K562 (cell line): Measurements from ENCODE around the gene DND1. TPM values are rescaled to one million over a fixed set of nuclear protein-coding genes. Genes with fewer than 3 reads are reported as not detected.

Experiments
- DACH1 ChIP-seq: fragments of 450-650 bp; IDR thresholded peaks from 2 replicates; pipeline ENCODE4 v1.6.1; 2018; ENCODE audit not compliant: partially characterized antibody
- MTA1 ChIP-seq: fragments of 450-650 bp; IDR thresholded peaks from 2 replicates; pipeline ENCODE4 v1.6.1; 2017; ENCODE audit warnings: borderline replicate concordance
- SMARCA5 ChIP-seq: fragments of 450-650 bp; IDR thresholded peaks from 2 replicates; pipeline ENCODE4 v1.6.1; 2016
- ZNF140 ChIP-seq: fragments of 250-450 bp; sonication (Bioruptor Pico); IDR thresholded peaks from 2 replicates; pipeline ENCODE4 v1.8.0; 2021; ENCODE audit warnings: moderate library complexity, mild to moderate bottlenecking, inconsistent platforms
- polyA plus RNA-seq, 8 experiments: library from polyadenylated mRNA; depleted of rRNA in 4 of 8; stranded (reverse) in 5 of 8; unstranded in 3 of 8; fragments of >200 nt; fragmentation: Nextera tagmentation in 2 of 8; fragmentation: Illumina TruSeq in 1 of 8; extraction: Ambion mirVana in 2 of 8; extraction: Trizol in 1 of 8; gene quantifications; 2 replicates each; pipeline versions ENCODE4 v1.2.1 to v1.2.3, GENCODE V29; 2011 to 2014; ENCODE audit warnings: inconsistent platforms in 1 of 8, missing spikeins in 1 of 8
- total RNA-seq, 7 experiments: library from RNA; depleted of rRNA in 6 of 7; stranded (reverse); fragments of >200 nt in 6 of 7; fragmentation: Illumina TruSeq in 2 of 7; extraction: Trizol in 2 of 7; gene quantifications; 2 replicates each; pipeline versions ENCODE4 v1.2.1 to v1.2.3, GENCODE V29; 2011 to 2021; ENCODE audit warnings: low replicate concordance in 1 of 7
- TF ChIP-seq, protein P1 (sequence below), 2 experiments: fragments of 450-650 bp; formaldehyde crosslinking in 1 of 2; IDR thresholded peaks; 2 replicates each; pipeline versions ENCODE4 v1.4.0 to v1.6.1; 2014 to 2020; ENCODE audit warnings: mild to moderate bottlenecking in 2 of 2, borderline replicate concordance in 1 of 2, low read depth in 1 of 2
- TF ChIP-seq, protein P2 (sequence below): fragments of 450-650 bp; IDR thresholded peaks from 2 replicates; pipeline ENCODE4 v1.6.1; 2017; ENCODE audit warnings: mild to moderate bottlenecking, moderate library complexity
- TF ChIP-seq, protein P3 (sequence below): fragments of 450-650 bp; IDR thresholded peaks from 2 replicates; pipeline ENCODE4 v1.6.1; 2016; ENCODE audit warnings: low read depth

The DND1 gene
- total and polyA plus RNA-seq, 9 of the 15 experiments (the other 6 are each of a cell fraction or from before 2014, with no cell fraction given) = 0.37 to 2.0 (median 0.90) TPM; not detected in 3

DNA sequence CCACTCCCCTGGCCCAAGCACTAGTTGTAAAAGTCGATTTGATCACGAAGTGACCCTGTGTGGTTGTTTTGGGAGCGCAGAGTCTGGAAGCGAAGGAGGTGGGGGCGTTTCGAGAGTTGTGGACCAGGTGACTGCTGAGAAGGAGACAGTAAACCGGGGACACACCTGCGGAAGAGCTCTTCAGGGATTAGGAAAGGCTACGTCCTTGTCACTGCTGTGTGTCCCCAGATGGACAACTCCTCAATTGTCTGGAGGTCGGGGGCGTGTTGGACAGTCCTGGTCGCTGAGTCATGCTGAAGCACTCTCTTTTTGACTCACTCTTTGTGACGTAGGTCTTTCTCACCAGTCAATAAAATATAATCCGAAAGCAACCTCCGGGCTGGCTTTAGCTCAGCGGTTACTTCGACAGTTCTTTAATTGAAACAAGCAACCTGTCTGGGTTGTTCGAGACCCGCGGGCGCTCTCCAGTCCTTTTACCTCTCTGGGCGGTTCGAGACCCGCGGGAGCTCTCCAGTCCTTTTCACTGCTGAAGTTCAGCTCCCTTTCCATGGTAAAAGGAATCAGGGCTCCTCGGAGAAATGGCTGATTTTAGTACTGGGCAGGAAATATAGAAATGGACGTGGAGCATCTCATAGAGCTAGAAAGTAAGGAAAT is 37.6 kb upstream of the DND1 start (continued):
- TF ChIP-seq, protein P1, sequence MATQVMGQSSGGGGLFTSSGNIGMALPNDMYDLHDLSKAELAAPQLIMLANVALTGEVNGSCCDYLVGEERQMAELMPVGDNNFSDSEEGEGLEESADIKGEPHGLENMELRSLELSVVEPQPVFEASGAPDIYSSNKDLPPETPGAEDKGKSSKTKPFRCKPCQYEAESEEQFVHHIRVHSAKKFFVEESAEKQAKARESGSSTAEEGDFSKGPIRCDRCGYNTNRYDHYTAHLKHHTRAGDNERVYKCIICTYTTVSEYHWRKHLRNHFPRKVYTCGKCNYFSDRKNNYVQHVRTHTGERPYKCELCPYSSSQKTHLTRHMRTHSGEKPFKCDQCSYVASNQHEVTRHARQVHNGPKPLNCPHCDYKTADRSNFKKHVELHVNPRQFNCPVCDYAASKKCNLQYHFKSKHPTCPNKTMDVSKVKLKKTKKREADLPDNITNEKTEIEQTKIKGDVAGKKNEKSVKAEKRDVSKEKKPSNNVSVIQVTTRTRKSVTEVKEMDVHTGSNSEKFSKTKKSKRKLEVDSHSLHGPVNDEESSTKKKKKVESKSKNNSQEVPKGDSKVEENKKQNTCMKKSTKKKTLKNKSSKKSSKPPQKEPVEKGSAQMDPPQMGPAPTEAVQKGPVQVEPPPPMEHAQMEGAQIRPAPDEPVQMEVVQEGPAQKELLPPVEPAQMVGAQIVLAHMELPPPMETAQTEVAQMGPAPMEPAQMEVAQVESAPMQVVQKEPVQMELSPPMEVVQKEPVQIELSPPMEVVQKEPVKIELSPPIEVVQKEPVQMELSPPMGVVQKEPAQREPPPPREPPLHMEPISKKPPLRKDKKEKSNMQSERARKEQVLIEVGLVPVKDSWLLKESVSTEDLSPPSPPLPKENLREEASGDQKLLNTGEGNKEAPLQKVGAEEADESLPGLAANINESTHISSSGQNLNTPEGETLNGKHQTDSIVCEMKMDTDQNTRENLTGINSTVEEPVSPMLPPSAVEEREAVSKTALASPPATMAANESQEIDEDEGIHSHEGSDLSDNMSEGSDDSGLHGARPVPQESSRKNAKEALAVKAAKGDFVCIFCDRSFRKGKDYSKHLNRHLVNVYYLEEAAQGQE (IDR thresholded peaks at IDR 0.05; ENCODE audit: borderline replicate concordance) = peak; percentile 99
- TF ChIP-seq, protein P1 (CRISPR knock-in tag; IDR thresholded peaks at IDR 0.05; ENCODE audit: low read depth) = peak; percentile 96
- TF ChIP-seq DACH1 (peak; percentile 40), MTA1 (peak; percentile 51; the same call in 1 of the 2 replicates), SMARCA5 (no peak), ZNF140 (CRISPR knock-in tag) (no peak)
- TF ChIP-seq, protein P2, sequence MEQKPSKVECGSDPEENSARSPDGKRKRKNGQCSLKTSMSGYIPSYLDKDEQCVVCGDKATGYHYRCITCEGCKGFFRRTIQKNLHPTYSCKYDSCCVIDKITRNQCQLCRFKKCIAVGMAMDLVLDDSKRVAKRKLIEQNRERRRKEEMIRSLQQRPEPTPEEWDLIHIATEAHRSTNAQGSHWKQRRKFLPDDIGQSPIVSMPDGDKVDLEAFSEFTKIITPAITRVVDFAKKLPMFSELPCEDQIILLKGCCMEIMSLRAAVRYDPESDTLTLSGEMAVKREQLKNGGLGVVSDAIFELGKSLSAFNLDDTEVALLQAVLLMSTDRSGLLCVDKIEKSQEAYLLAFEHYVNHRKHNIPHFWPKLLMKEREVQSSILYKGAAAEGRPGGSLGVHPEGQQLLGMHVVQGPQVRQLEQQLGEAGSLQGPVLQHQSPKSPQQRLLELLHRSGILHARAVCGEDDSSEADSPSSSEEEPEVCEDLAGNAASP = 0 out of 2 replicates have a peak, but pooled peaks have one; percentile 14
- TF ChIP-seq, protein P3, sequence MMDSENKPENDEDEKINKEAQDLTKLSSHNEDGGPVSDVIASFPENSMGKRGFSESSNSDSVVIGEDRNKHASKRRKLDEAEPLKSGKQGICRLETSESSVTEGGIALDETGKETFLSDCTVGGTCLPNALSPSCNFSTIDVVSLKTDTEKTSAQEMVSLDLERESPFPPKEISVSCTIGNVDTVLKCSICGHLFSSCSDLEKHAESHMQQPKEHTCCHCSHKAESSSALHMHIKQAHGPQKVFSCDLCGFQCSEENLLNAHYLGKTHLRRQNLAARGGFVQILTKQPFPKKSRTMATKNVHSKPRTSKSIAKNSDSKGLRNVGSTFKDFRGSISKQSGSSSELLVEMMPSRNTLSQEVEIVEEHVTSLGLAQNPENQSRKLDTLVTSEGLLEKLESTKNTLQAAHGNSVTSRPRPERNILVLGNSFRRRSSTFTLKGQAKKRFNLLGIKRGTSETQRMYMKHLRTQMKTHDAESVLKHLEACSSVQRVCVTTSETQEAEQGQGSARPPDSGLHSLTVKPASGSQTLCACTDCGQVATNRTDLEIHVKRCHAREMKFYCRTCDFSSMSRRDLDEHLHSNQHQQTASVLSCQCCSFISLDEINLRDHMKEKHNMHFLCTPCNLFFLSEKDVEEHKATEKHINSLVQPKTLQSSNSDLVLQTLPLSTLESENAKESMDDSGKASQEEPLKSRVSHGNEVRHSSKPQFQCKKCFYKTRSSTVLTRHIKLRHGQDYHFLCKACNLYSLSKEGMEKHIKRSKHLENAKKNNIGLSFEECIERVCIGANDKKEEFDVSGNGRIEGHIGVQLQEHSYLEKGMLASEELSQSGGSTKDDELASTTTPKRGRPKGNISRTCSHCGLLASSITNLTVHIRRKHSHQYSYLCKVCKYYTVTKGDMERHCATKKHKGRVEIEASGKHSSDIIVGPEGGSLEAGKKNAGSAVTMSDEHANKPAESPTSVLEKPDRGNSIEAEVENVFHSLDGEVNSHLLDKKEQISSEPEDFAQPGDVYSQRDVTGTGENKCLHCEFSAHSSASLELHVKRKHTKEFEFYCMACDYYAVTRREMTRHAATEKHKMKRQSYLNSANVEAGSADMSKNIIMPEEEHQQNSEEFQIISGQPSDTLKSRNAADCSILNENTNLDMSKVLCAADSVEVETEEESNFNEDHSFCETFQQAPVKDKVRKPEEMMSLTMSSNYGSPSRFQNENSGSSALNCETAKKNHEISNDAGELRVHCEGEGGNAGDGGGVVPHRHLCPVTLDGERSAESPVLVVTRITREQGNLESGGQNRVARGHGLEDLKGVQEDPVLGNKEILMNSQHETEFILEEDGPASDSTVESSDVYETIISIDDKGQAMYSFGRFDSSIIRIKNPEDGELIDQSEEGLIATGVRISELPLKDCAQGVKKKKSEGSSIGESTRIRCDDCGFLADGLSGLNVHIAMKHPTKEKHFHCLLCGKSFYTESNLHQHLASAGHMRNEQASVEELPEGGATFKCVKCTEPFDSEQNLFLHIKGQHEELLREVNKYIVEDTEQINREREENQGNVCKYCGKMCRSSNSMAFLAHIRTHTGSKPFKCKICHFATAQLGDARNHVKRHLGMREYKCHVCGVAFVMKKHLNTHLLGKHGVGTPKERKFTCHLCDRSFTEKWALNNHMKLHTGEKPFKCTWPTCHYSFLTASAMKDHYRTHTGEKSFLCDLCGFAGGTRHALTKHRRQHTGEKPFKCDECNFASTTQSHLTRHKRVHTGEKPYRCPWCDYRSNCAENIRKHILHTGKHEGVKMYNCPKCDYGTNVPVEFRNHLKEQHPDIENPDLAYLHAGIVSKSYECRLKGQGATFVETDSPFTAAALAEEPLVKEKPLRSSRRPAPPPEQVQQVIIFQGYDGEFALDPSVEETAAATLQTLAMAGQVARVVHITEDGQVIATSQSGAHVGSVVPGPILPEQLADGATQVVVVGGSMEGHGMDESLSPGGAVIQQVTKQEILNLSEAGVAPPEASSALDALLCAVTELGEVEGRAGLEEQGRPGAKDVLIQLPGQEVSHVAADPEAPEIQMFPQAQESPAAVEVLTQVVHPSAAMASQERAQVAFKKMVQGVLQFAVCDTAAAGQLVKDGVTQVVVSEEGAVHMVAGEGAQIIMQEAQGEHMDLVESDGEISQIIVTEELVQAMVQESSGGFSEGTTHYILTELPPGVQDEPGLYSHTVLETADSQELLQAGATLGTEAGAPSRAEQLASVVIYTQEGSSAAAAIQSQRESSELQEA = peak; percentile 77
